ENCODE data around the gene KLHL29.

KLHL29 gene

DNA sequence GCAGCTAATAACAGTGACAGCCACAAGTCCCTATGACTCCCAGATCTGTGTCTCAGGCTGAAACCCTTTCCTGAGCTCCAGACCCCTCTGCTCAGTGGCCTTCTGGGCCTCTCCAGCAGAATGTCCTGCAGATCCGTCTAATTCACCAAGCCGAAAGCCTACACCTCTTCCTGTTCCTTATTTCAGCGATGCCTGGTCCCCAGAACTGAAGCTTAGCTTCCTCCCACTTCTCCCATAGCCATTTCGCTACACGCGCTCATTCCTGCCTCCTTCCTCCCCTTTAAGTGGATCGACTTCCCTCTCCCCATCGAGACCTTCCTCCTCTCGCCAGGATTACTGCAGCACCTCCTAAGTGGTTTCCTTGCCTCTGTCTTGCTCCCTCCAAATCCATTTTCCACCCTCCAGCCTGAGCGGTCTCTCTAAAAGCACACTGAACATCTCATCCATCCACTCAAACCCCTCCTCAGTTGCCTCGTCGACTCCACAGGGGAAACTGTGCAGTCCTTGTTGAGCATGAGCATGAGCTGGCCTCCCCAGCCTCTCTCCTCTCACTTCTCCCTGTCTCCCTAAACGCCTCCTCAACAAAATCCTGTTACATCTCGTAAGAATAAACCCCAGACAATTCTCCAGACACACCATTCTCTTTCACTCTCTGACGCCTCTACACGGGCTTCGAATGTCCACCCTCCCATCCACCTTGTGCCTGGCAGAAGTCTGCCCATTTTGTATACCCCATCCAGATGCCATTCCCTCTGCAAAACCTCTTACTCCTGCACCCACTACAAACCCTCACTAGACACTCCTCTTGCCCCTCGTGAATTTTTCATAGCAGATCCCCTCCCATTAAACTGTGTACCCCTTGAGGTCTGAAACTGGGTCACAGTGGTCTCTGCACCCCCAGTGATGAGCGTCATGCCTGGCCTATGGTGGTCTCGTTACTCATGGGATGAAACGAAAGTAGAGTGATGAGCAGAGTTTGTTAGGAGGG is 309.4 kb downstream of the KLHL29 start:
- Mint-ChIP-seq H3K27me3 (no peaks in the 10 kb centered on the region), H3K36me3 (peaks cover 8 to 11% of the 10 kb centered on the region in 2 donors), H3K4me1 (peaks cover 0 to 3% of the 10 kb centered on the region in 2 donors), H3K9me3 (no peaks in the 10 kb centered on the region), H3K27ac (no peak overlapping the region), H3K4me3 (no peak overlapping the region)
- DNase-seq (no peak), ATAC-seq (replicated peaks) (no peak)

GRCh38 chr2:23695214-23695889 is 310.4 kb downstream of the KLHL29 start:
- H3K4me3 Mint-ChIP-seq = no peak overlapping the region
- no peak for ATAC-seq (replicated peaks)
- peaks cover 13 to 18% of the 10 kb centered on the region in 2 donors for H3K36me3 Mint-ChIP-seq
- H3K4me1 Mint-ChIP-seq = peaks cover 0 to 3% of the 10 kb centered on the region in 2 donors
- no peaks in the 10 kb centered on the region for H3K27me3 Mint-ChIP-seq
- H3K9me3 Mint-ChIP-seq = no peaks in the 10 kb centered on the region
- DNase-seq = no peak
- H3K27ac Mint-ChIP-seq = no peak overlapping the region

DNA sequence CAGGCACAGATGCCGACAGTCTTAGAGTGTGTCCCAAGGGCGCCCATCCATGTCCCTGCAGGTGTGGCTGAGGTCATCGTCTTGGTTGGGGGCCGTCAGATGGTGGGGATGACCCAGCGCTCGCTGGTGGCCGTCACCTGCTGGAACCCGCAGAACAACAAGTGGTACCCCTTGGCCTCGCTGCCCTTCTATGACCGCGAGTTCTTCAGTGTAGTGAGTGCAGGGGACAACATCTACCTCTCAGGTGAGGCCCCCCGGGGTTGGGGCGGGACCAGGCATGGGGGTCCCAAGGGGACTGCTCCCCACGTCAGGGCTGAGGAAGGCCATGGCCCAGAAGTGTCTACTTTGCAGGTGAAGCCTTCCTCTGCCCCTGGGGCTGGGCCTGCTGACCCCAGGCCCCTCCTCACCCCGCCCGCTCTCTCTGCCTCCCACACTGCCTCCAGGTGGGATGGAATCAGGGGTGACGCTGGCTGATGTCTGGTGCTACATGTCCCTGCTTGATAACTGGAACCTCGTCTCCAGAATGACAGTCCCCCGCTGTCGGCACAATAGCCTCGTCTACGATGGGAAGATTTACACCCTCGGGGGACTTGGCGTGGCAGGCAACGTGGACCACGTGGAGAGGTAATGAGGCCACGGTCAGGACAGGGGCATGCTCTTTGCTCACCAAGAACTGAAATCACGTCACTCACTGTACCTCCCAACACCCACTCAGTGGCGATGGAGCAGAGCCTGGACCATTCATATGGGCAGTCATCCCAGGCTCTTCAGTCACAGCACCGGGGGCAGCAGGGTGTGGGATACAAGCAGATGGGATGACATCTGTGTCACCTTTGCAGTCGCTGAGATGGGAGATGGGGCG is 311.1 kb downstream of the KLHL29 start:
- no peak for DNase-seq
- no peak for ATAC-seq (replicated peaks)
- H3K36me3 Mint-ChIP-seq = peaks cover 20 to 21% of the 10 kb centered on the region in 2 donors
- no peak overlapping the region for H3K27ac Mint-ChIP-seq
- no peak overlapping the region for H3K4me3 Mint-ChIP-seq
- H3K9me3 Mint-ChIP-seq = no peaks in the 10 kb centered on the region
- H3K27me3 Mint-ChIP-seq = no peaks in the 10 kb centered on the region
- H3K4me1 Mint-ChIP-seq = peaks cover 0 to 3% of the 10 kb centered on the region in 2 donors

GRCh38 chr2:23696752-23697045 is 311.7 kb downstream of the KLHL29 start:
- Mint-ChIP-seq H3K27me3 (no peaks in the 10 kb centered on the region), H3K27ac (no peak overlapping the region), H3K36me3 (peaks cover 20 to 23% of the 10 kb centered on the region in 2 donors), H3K9me3 (no peaks in the 10 kb centered on the region), H3K4me1 (peaks cover 0 to 3% of the 10 kb centered on the region in 2 donors), H3K4me3 (no peak overlapping the region)
- ATAC-seq (replicated peaks) (no peak), DNase-seq (no peak)

DNA sequence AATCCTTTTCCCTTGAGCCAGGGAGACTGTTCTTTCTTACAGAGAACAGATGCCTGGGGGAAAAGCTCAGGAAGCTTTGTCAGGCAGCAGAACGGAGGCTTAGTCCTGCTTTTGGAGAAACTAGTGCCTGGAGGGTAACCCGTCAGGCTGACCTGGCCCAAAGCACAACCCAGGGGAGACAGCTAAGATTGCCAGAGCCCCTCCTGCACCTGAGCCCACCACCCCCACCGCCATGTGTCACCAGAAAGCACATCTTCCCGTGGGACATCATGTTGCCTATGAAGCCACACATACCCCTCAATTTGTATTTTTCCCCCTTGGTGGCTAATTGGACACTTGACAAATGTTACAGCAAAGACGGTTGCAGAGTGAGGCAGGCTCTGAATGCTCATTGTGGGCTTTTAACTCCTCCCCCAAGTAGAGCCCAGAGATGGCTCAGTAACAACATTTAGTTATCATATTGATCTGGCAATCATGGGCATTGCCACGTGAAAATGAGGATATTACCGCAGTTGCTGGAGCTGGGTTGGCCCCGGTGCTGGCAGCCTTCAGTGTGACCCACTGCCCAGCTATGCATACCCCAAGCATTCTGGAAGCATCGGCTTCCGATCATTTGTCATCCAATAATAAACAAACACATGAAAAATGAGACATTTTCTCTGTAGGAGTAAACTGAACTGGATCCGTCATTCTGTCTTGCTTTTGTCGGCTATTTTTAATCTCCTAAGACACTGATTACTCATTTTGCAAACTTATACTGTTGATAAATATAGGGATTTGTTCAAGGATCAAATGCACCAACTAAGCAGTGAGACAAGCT is 312.5 kb downstream of the KLHL29 start:
- no peak for DNase-seq
- H3K36me3 Mint-ChIP-seq = peaks cover 21 to 23% of the 10 kb centered on the region in 2 donors
- H3K9me3 Mint-ChIP-seq = no peaks in the 10 kb centered on the region
- no peak overlapping the region for H3K27ac Mint-ChIP-seq
- peaks cover 0 to 3% of the 10 kb centered on the region in 2 donors for H3K4me1 Mint-ChIP-seq
- no peaks in the 10 kb centered on the region for H3K27me3 Mint-ChIP-seq
- ATAC-seq (replicated peaks) = no peak
- no peak overlapping the region for H3K4me3 Mint-ChIP-seq

DNA sequence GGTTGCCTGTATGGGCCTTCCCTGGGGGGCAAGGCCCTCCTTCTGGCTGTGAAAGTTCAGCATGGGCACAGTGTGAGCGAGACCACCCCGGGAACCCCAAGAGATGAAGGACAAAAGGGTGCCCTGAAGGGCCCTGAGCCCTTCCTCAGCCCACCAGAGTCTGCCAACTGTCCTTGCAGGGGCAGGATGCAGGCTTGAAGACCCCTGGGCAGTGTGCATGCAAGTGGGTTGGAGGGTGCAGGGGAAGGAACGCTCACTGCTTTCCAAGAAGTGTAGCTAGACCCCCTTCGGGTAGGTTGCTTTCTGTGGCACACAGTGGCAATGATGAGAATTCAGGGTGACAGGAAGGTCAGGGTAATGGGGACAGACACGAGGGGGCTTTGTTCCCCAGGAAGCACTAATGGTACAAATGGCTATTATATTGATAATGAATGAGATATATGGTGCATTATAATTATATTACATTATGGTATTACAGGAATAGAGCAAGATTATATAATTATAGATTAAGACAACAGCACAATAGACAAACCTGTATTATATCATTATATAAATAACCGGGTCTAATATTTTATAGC is 313.2 kb downstream of the KLHL29 start:
- peaks cover 24 to 30% of the 10 kb centered on the region in 2 donors for H3K36me3 Mint-ChIP-seq
- H3K27me3 Mint-ChIP-seq = no peaks in the 10 kb centered on the region
- no peak overlapping the region for H3K4me3 Mint-ChIP-seq
- no peaks in the 10 kb centered on the region for H3K9me3 Mint-ChIP-seq
- DNase-seq (no peak), ATAC-seq (replicated peaks) (no peak)
- H3K27ac Mint-ChIP-seq = no peak overlapping the region
- peaks cover 0 to 3% of the 10 kb centered on the region in 2 donors for H3K4me1 Mint-ChIP-seq

GRCh38 chr2:23698721-23699579 is 314.0 kb downstream of the KLHL29 start:
- H3K9me3 Mint-ChIP-seq = no peaks in the 10 kb centered on the region
- H3K27ac Mint-ChIP-seq = no peak overlapping the region
- H3K4me3 Mint-ChIP-seq = no peak overlapping the region
- H3K27me3 Mint-ChIP-seq = no peaks in the 10 kb centered on the region
- DNase-seq = no peak
- H3K36me3 Mint-ChIP-seq = peaks cover 25 to 34% of the 10 kb centered on the region in 2 donors
- peaks cover 0 to under 1% of the 10 kb centered on the region in 2 donors for H3K4me1 Mint-ChIP-seq
- ATAC-seq (replicated peaks) = no peak

- peak overlapping the region; percentile 20 for H3K27ac Mint-ChIP-seq
- ATAC-seq (replicated peaks) = no peak
- H3K9me3 Mint-ChIP-seq = no peaks in the 10 kb centered on the region
- peaks cover 25 to 34% of the 10 kb centered on the region in 2 donors for H3K36me3 Mint-ChIP-seq
- no peaks in the 10 kb centered on the region for H3K27me3 Mint-ChIP-seq
- H3K4me3 Mint-ChIP-seq = no peak overlapping the region
- no peak for DNase-seq
- H3K4me1 Mint-ChIP-seq = no peaks in the 10 kb centered on the region
These were observed 314.6 kb downstream of the KLHL29 start for GRCh38 chr2:23699580-23699925.

DNA sequence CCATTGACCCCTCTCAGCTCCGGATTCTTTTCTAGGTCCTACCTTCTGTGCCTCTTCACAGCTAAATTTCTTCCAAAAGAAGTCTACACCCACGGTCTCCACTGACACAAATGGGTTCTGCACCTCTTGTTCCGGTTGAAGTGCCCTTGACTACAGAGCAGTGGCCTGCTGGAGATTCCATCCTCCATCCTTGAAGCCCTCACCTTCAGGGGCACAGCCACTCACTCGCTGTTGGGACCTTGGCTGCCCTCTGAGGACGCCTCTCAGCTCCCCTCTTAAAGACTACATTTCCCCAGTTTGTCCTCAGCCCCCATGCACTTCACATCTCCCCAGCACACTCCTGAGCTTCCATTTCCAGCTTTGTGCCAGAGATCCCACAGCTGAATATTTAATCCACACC is 315.6 kb downstream of the KLHL29 start:
- DNase-seq (no peak), ATAC-seq (replicated peaks) (no peak)
- no peaks in the 10 kb centered on the region for H3K4me1 Mint-ChIP-seq
- H3K36me3 Mint-ChIP-seq = peaks cover 29 to 42% of the 10 kb centered on the region in 2 donors
- H3K4me3 Mint-ChIP-seq = no peak overlapping the region
- H3K27ac Mint-ChIP-seq = no peak overlapping the region
- no peaks in the 10 kb centered on the region for H3K27me3 Mint-ChIP-seq
- no peaks in the 10 kb centered on the region for H3K9me3 Mint-ChIP-seq

GRCh38 chr2:23703037-23703582 is 318.1 kb downstream of the KLHL29 start:
- Mint-ChIP-seq H3K9me3 (no peaks in the 10 kb centered on the region), H3K4me1 (no peaks in the 10 kb centered on the region), H3K4me3 (no peak overlapping the region), H3K27ac (no peak overlapping the region), H3K36me3 (peaks cover 40 to 62% of the 10 kb centered on the region in 2 donors), H3K27me3 (no peaks in the 10 kb centered on the region)
- DNase-seq = no peak
- ATAC-seq (replicated peaks) = no peak

- no peak for ATAC-seq (replicated peaks)
- H3K27ac Mint-ChIP-seq = no peak overlapping the region
- H3K4me3 Mint-ChIP-seq = no peak overlapping the region
- DNase-seq = no peak
- peaks cover 41 to 66% of the 10 kb centered on the region in 2 donors for H3K36me3 Mint-ChIP-seq
- no peaks in the 10 kb centered on the region for H3K4me1 Mint-ChIP-seq
- no peaks in the 10 kb centered on the region for H3K27me3 Mint-ChIP-seq
- no peaks in the 10 kb centered on the region for H3K9me3 Mint-ChIP-seq
These were observed 318.8 kb downstream of the KLHL29 start for GRCh38 chr2:23703583-23704385.

All from stimulated activated naive B cell treated with anti-CD40 and anti-IgM and Interleukin-4, amounts not matched to agents 10 μg/mL and 1 μg/mL and 100 μg/mL, for 72 hours (primary cell).